Measurements from ENCODE around the gene JARID2.
"Not testable (repeated sequence)": the region's sequence is repeated elsewhere in the genome, so short reads cannot be mapped to it uniquely, and the experiment has no call there.

The JARID2 gene

DNA sequence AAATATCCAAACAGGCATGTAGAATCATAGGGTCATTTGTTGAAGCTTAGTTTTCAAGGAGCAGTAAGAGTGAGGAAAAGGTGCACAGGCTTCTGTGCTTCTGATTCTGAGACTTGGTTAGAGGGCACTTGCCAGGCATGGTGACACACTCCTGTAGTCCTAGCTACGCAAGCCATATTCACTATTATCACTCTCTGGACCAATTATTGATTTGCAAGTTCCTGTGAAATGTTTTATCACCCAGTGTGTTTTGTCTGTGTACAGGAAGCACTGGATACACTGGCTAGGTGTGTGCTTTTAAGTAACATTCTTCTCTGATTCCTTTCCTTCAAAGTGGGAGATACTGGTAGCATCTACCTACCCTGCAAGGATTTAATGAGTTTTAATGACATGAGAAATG is 76.3 kb downstream of the JARID2 start:
- Histone ChIP-seq H4K20me1 (ENCODE audit: insufficient read depth, low read length) (no peaks in the 10 kb centered on the region), H3K36me3 (ENCODE audit: insufficient read depth, low read length) (no peaks in the 10 kb centered on the region), H3K9ac (ENCODE audit: low read length) (no peak overlapping the region), H3K4me3 (ENCODE audit: low read depth, low read length, poor library complexity, severe bottlenecking) (no peak overlapping the region), H3K9me3 (ENCODE audit: low read length) (no peaks in the 10 kb centered on the region), H3K27me3 (ENCODE audit: insufficient read depth, low read length) (no peaks in the 10 kb centered on the region), H3K27ac (ENCODE audit: low read depth, low read length, poor library complexity, severe bottlenecking) (no peak overlapping the region), H2AFZ (ENCODE audit: low read length) (no peak overlapping the region), H3F3A (ENCODE audit: insufficient read depth, low read length) (no peaks in the 10 kb centered on the region), H3K9me2 (ENCODE audit: low read depth, low read length) (no peaks in the 10 kb centered on the region), H3K4me1 (ENCODE audit: insufficient read depth, low read length, severe bottlenecking) (no peaks in the 10 kb centered on the region), H3K4me2 (ENCODE audit: low read length) (no peak overlapping the region), H3K79me2 (ENCODE audit: insufficient read depth, low read length) (no peaks in the 10 kb centered on the region)
- TF ChIP-seq, protein P1, sequence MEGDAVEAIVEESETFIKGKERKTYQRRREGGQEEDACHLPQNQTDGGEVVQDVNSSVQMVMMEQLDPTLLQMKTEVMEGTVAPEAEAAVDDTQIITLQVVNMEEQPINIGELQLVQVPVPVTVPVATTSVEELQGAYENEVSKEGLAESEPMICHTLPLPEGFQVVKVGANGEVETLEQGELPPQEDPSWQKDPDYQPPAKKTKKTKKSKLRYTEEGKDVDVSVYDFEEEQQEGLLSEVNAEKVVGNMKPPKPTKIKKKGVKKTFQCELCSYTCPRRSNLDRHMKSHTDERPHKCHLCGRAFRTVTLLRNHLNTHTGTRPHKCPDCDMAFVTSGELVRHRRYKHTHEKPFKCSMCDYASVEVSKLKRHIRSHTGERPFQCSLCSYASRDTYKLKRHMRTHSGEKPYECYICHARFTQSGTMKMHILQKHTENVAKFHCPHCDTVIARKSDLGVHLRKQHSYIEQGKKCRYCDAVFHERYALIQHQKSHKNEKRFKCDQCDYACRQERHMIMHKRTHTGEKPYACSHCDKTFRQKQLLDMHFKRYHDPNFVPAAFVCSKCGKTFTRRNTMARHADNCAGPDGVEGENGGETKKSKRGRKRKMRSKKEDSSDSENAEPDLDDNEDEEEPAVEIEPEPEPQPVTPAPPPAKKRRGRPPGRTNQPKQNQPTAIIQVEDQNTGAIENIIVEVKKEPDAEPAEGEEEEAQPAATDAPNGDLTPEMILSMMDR (IDR thresholded peaks at IDR 0.05; ENCODE audit: low read length) = no peak
- no peak for TF ChIP-seq EZH2 (IDR thresholded peaks at IDR 0.05; ENCODE audit: borderline replicate concordance, low read length)

DNA sequence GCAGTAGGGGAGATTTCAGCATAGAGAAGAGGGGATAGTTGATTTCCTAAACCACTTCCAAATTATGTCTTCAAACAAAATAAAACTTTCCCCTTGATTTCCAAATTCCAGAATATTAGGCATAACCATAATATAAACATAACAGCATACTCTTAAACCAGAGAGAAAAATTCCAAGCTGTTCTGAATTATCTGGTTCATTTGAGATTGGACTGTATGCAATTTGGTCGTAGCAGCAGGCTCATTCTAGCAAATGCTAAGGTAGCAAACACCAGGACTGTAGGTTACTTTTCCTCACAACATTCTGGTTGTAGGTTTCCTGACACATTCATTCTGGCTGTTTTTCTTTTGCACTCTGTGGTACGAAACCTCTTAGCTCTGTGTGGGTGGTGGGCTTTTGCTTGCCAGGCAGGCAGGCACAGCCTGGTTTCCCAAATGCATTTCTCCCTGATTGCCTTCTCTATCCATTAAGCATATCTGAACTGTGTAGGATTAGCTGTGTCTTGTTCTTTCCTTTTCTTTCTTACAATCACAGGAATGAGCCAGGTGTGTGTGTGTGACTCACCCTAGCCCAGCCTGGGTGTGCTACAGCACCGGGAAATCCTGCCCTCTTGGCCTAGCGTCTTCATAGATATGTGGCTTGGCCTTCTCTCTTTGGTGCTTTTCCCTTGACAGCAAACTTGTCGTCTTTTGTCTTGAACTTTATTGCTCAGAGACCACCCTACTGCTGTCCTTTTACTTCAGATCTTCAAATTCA is 77.1 kb downstream of the JARID2 start:
- Histone ChIP-seq H3K4me1 (ENCODE audit: insufficient read depth, low read length, severe bottlenecking) (no peaks in the 10 kb centered on the region), H3K9me2 (ENCODE audit: low read depth, low read length) (no peaks in the 10 kb centered on the region), H3K4me2 (ENCODE audit: low read length) (no peak overlapping the region), H2AFZ (ENCODE audit: low read length) (no peak overlapping the region), H3K9ac (ENCODE audit: low read length) (no peak overlapping the region), H3K79me2 (ENCODE audit: insufficient read depth, low read length) (no peaks in the 10 kb centered on the region), H3K4me3 (ENCODE audit: low read depth, low read length, poor library complexity, severe bottlenecking) (no peak overlapping the region), H4K20me1 (ENCODE audit: insufficient read depth, low read length) (no peaks in the 10 kb centered on the region), H3K9me3 (ENCODE audit: low read length) (no peaks in the 10 kb centered on the region), H3K36me3 (ENCODE audit: insufficient read depth, low read length) (no peaks in the 10 kb centered on the region), H3K27ac (ENCODE audit: low read depth, low read length, poor library complexity, severe bottlenecking) (no peak overlapping the region), H3F3A (ENCODE audit: insufficient read depth, low read length) (no peaks in the 10 kb centered on the region), H3K27me3 (ENCODE audit: insufficient read depth, low read length) (no peaks in the 10 kb centered on the region)
- TF ChIP-seq, protein P1 (IDR thresholded peaks at IDR 0.05; ENCODE audit: low read length) = no peak
- no peak for TF ChIP-seq EZH2 (IDR thresholded peaks at IDR 0.05; ENCODE audit: borderline replicate concordance, low read length)

DNA sequence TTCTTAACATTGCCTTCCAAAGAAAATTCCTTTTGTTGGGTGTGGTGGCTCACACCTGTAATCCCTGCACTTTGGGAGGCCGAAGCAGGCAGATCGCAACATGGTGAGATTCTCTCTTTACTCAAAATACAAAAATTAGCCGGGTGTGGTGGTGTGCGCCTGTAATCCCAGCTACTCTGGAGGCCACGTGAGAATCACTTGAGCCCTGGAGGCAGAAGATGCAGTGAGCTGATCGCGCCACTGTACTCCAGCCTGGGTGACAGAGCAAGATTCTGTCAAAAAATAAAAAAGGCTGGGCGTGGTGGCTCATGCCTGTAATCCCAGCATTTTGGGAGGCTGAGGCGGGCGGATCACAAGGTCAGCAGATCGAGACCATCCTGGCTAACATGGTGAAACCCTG is 77.7 kb downstream of the JARID2 start:
- not testable (repeated sequence) for H3K4me1 ChIP-seq (ENCODE audit: insufficient read depth, low read length, severe bottlenecking); H3K36me3 ChIP-seq (ENCODE audit: insufficient read depth, low read length); H3K9me3 ChIP-seq (ENCODE audit: low read length); H3K9me2 ChIP-seq (ENCODE audit: low read depth, low read length); H3K4me3 ChIP-seq (ENCODE audit: low read depth, low read length, poor library complexity, severe bottlenecking); H3F3A ChIP-seq (ENCODE audit: insufficient read depth, low read length); H2AFZ ChIP-seq (ENCODE audit: low read length); H3K27ac ChIP-seq (ENCODE audit: low read depth, low read length, poor library complexity, severe bottlenecking); H4K20me1 ChIP-seq (ENCODE audit: insufficient read depth, low read length); H3K4me2 ChIP-seq (ENCODE audit: low read length); H3K27me3 ChIP-seq (ENCODE audit: insufficient read depth, low read length); H3K79me2 ChIP-seq (ENCODE audit: insufficient read depth, low read length); H3K9ac ChIP-seq (ENCODE audit: low read length)

DNA sequence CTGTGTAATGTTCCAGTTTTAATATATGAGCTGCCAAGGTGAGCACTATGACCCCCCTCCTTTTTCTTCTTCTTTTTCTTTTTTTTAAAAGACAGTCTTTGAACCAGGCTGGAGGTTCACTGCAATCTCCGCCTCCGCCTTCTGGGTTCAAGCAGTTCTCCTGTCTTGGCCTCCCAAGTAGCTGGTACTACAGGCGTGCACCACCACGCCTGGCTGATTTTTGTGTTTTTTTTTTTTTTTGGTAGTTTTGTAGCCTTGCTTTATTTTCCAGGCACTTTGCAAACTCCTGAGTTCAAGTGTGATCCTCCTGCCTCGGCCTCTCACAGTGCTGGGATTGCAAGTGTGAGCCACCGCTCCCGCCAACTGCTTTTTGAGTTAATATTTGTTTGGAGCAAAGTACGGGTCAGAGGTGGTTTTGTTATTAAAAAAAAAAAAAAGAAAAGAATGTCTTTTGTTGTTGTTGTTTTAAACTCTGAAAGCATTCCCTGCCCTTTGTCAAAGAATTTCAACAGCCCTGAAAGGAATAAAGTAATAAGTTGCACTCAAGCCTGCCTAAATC is 78.6 kb downstream of the JARID2 start:
- Histone ChIP-seq H3F3A (ENCODE audit: insufficient read depth, low read length) (no peaks in the 10 kb centered on the region), H4K20me1 (ENCODE audit: insufficient read depth, low read length) (no peaks in the 10 kb centered on the region), H2AFZ (ENCODE audit: low read length) (no peak overlapping the region), H3K9me2 (ENCODE audit: low read depth, low read length) (no peaks in the 10 kb centered on the region), H3K36me3 (ENCODE audit: insufficient read depth, low read length) (no peaks in the 10 kb centered on the region), H3K79me2 (ENCODE audit: insufficient read depth, low read length) (no peaks in the 10 kb centered on the region), H3K9ac (ENCODE audit: low read length) (no peak overlapping the region), H3K4me1 (ENCODE audit: insufficient read depth, low read length, severe bottlenecking) (no peaks in the 10 kb centered on the region), H3K27ac (ENCODE audit: low read depth, low read length, poor library complexity, severe bottlenecking) (no peak overlapping the region), H3K27me3 (ENCODE audit: insufficient read depth, low read length) (no peaks in the 10 kb centered on the region), H3K4me2 (ENCODE audit: low read length) (no peak overlapping the region), H3K9me3 (ENCODE audit: low read length) (no peaks in the 10 kb centered on the region), H3K4me3 (ENCODE audit: low read depth, low read length, poor library complexity, severe bottlenecking) (no peak overlapping the region)
- TF ChIP-seq EZH2 (IDR thresholded peaks at IDR 0.05; ENCODE audit: borderline replicate concordance, low read length) = no peak
- TF ChIP-seq, protein P1 (IDR thresholded peaks at IDR 0.05; ENCODE audit: low read length) = no peak

Data from OCI-LY1 (cell line).